Naive B cell (primary cell): Measurements from ENCODE around the gene USP12. TPM values are rescaled to one million over a fixed set of nuclear protein-coding genes. Genes with fewer than 3 reads are reported as not detected.

Source experiments
- ATAC-seq, 2 donors: fragments of 150-1000 bp; cut with Tn5 transposase; 2 replicates each; pipeline ENCODE4 v1.10.0; 2021; ENCODE audit warnings: low read depth in 2 of 2, mild to moderate bottlenecking in 2 of 2, moderate library complexity in 2 of 2
- DNase-seq: peaks from one replicate; pipeline ENCODE4 v3.0.0; 2022
- H3K27ac Mint-ChIP-seq, 6 donors: one replicate each; pipeline ENCODE4 v1.8.0; 2020 to 2022; ENCODE audit warnings: mild to moderate bottlenecking in 6 of 6, mixed read lengths in 6 of 6, moderate library complexity in 5 of 6, inconsistent platforms in 2 of 6
- H3K27me3 Mint-ChIP-seq, 3 donors: one replicate each; pipeline ENCODE4 v1.8.0; 2021 to 2022; ENCODE audit warnings: mixed read lengths in 3 of 3, mild to moderate bottlenecking in 1 of 3
- H3K36me3 Mint-ChIP-seq, 2 donors: one replicate each; pipeline ENCODE4 v1.8.0; 2020 to 2022; ENCODE audit warnings: mixed read lengths in 2 of 2, inconsistent platforms in 1 of 2, mild to moderate bottlenecking in 1 of 2
- H3K4me1 Mint-ChIP-seq, 3 donors: one replicate each; pipeline ENCODE4 v1.8.0; 2020 to 2022; ENCODE audit warnings: mixed read lengths in 3 of 3, inconsistent platforms in 1 of 3, mild to moderate bottlenecking in 1 of 3, moderate library complexity in 1 of 3
- H3K4me3 Mint-ChIP-seq, 8 donors: one replicate each; pipeline ENCODE4 v1.8.0; 2020 to 2022; ENCODE audit warnings: mild to moderate bottlenecking in 8 of 8, mixed read lengths in 8 of 8, moderate library complexity in 8 of 8, inconsistent platforms in 2 of 8
- H3K9me3 Mint-ChIP-seq, 7 donors: one replicate each; pipeline ENCODE4 v1.8.0; 2020 to 2022; ENCODE audit warnings: mixed read lengths in 7 of 7, mild to moderate bottlenecking in 5 of 7, inconsistent platforms in 2 of 7, moderate library complexity in 1 of 7
- polyA plus RNA-seq, 6 donors: library from polyadenylated mRNA; unstranded; fragments of 300-500 nt; fragmentation: Illumina TruSeq; gene quantifications; one replicate each; pipeline ENCODE4 v1.2.3, GENCODE V29; 2021; ENCODE audit warnings: low read depth in 6 of 6

The USP12 gene
- polyA plus RNA-seq, 6 donors from 2014 or later = 49.1 to 91.6 (median 58.2) TPM

DNA sequence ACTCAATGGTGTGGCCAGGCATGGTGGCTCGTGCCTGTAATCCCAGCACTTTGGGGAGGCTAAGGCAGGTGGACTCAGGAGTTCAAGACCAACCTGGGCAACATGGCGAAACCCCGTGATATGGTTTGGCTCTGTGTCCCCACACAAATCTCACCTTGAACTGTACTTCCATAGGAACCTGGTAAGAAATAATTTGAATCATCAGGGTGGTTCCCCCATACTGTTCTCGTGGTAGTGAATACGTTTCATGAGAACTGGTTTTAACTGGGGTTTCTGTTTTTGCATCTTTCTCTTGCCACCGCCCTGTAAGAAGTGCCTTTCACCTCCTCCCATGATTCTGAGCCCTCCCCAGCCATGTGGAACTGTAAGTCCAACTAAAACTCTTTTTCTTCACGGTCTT lies 49.6 kb downstream of the USP12 start:
- peak overlapping the region in 2 of 6 donors; percentile 59 to 82 for H3K27ac Mint-ChIP-seq
- H3K4me3 Mint-ChIP-seq = peak overlapping the region in 2 of 8 donors; percentile 5 to 51
- DNase-seq = no peak
- H3K27me3 Mint-ChIP-seq = no peaks in the 10 kb centered on the region
- ATAC-seq = no peak
- H3K4me1 Mint-ChIP-seq = peaks cover 49 to 68% (median 68%) of the 10 kb centered on the region in 3 donors
- H3K9me3 Mint-ChIP-seq = peaks cover 6 to 18% (median 11%) of the 10 kb centered on the region in 7 donors
- H3K36me3 Mint-ChIP-seq = peaks cover 18 to 22% of the 10 kb centered on the region in 2 donors

GRCh38 chr13:27120811-27121210 lies 50.8 kb downstream of the USP12 start:
- Mint-ChIP-seq H3K9me3 (peaks cover 6 to 18% (median 11%) of the 10 kb centered on the region in 7 donors), H3K27me3 (no peaks in the 10 kb centered on the region), H3K36me3 (peaks cover 18 to 22% of the 10 kb centered on the region in 2 donors), H3K27ac (peak overlapping the region in 4 of 6 donors; percentile 17 to 70 (median 40)), H3K4me1 (peaks cover 42 to 59% (median 57%) of the 10 kb centered on the region in 3 donors), H3K4me3 (peak overlapping the region in 1 of 8 donors; percentile 51)
- ATAC-seq (no peak), DNase-seq (no peak)

DNA sequence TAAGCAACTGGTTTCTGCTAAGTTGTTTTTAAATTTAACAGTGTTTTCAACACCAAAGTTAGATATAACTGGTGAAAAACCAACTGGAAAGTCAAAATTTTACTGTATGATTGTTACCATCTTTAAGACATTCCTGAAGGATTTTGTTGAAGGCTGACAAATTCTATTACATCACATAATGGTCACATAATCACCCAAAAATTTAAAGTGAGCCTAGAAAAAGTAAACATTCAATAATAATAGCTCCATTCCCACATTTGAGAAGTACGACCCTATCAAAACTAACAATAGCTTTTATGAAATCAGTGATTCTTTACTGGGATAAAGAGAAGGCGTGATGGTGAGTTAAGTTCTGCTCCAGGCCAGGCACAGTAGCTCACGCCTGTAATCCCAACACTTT lies 51.6 kb downstream of the USP12 start:
- H3K4me1 Mint-ChIP-seq = peaks cover 43 to 60% (median 59%) of the 10 kb centered on the region in 3 donors
- DNase-seq (no peak), ATAC-seq (no peak)
- H3K27me3 Mint-ChIP-seq = no peaks in the 10 kb centered on the region
- H3K9me3 Mint-ChIP-seq = peaks cover 6 to 18% (median 11%) of the 10 kb centered on the region in 7 donors
- no peak overlapping the region for H3K4me3 Mint-ChIP-seq
- H3K36me3 Mint-ChIP-seq = peaks cover 18 to 22% of the 10 kb centered on the region in 2 donors
- peak overlapping the region in 1 of 6 donors; percentile 47 for H3K27ac Mint-ChIP-seq

- DNase-seq = no peak
- H3K4me1 Mint-ChIP-seq = peaks cover 49 to 71% (median 69%) of the 10 kb centered on the region in 3 donors
- H3K27ac Mint-ChIP-seq = peak overlapping the region in 2 of 6 donors; percentile 26 to 56
- no peaks in the 10 kb centered on the region for H3K27me3 Mint-ChIP-seq
- peaks cover 4 to 11% (median 7%) of the 10 kb centered on the region in 7 donors for H3K9me3 Mint-ChIP-seq
- H3K36me3 Mint-ChIP-seq = peaks cover 11 to 15% of the 10 kb centered on the region in 2 donors
- ATAC-seq = no peak
- peak overlapping the region in 1 of 8 donors; percentile 30 for H3K4me3 Mint-ChIP-seq
Observed at GRCh38 chr13:27118428-27119054, 53.1 kb downstream of the USP12 start.

DNA sequence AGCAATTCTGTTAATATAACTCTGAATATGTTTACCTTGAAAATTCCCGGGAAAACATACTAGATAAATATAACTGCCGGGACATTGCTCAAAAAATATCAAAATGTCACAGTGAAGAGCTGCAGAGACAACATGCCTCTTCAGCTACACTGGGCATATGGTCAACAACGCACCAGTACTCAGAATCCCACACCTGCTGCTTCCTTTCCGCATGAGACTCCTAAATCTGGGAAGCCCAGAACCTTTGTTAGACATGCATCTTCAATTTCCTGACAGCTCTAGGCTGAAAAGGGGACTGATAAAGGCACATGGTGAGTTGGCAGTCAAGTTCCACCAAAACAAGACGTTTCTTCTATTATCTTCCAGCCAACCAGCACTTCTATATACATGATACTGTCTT lies 53.7 kb downstream of the USP12 start:
- Mint-ChIP-seq H3K27ac (peak overlapping the region in 2 of 6 donors; percentile 4 to 59), H3K9me3 (peaks cover 0 to 7% (median 4%) of the 10 kb centered on the region in 7 donors), H3K36me3 (peaks cover 5 to 15% of the 10 kb centered on the region in 2 donors), H3K4me3 (no peak overlapping the region), H3K4me1 (peaks cover 54 to 75% (median 71%) of the 10 kb centered on the region in 3 donors), H3K27me3 (no peaks in the 10 kb centered on the region)
- no peak for ATAC-seq
- DNase-seq = no peak

DNA sequence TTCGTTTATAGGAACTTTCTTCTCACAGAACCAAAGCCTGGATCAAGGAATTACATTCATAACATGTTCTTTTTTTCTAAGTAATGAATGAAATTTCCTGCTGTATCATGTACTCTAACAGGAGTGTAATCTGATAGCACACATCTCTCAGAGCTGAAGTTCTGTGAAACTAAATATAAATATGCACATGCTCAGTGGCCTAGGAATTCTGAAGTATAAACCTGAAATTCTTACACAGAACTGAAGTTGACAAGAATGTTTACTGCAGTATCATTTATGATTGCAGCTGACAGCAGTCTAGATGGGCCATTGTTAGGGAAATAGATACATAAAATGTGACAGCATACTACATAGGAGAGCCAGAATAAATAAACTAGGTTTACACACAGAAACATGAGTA lies 54.5 kb downstream of the USP12 start:
- Mint-ChIP-seq H3K4me1 (peaks cover 52 to 80% (median 67%) of the 10 kb centered on the region in 3 donors), H3K36me3 (peaks cover 2 to 15% of the 10 kb centered on the region in 2 donors), H3K4me3 (no peak overlapping the region), H3K9me3 (peaks cover 0 to 5% (median 1%) of the 10 kb centered on the region in 7 donors), H3K27ac (no peak overlapping the region), H3K27me3 (no peaks in the 10 kb centered on the region)
- DNase-seq (no peak), ATAC-seq (no peak)

GRCh38 chr13:27113436-27113835 lies 58.2 kb downstream of the USP12 start:
- DNase-seq = no peak

GRCh38 chr13:27112006-27112405 lies 59.6 kb downstream of the USP12 start:
- Mint-ChIP-seq H3K9me3 (peaks cover 0 to 1% (median 0%) of the 10 kb centered on the region in 7 donors), H3K27ac (peak overlapping the region in 3 of 6 donors; percentile 26 to 67 (median 31)), H3K27me3 (no peaks in the 10 kb centered on the region), H3K4me3 (no peak overlapping the region), H3K36me3 (peaks cover 0 to 7% of the 10 kb centered on the region in 2 donors), H3K4me1 (peaks cover 29 to 46% (median 33%) of the 10 kb centered on the region in 3 donors)
- ATAC-seq (no peak), DNase-seq (no peak)

More at GRCh38 chr13:27113436-27113835, 58.2 kb downstream of the USP12 start:
- peak overlapping the region in 5 of 6 donors; percentile 3 to 94 (median 67) for H3K27ac Mint-ChIP-seq
- H3K36me3 Mint-ChIP-seq = peaks cover 0 to 7% of the 10 kb centered on the region in 2 donors
- H3K4me3 Mint-ChIP-seq = peak overlapping the region in 6 of 8 donors; percentile 27 to 75 (median 56)
- peaks cover 36 to 55% (median 40%) of the 10 kb centered on the region in 3 donors for H3K4me1 Mint-ChIP-seq
- no peaks in the 10 kb centered on the region for H3K27me3 Mint-ChIP-seq
- ATAC-seq = peak; percentile 75 to 78
- H3K9me3 Mint-ChIP-seq = no peaks in the 10 kb centered on the region

GRCh38 chr13:27110056-27110746 lies 61.4 kb downstream of the USP12 start:
- peaks cover 20 to 38% (median 26%) of the 10 kb centered on the region in 3 donors for H3K4me1 Mint-ChIP-seq
- H3K36me3 Mint-ChIP-seq = peaks cover 7 to 14% of the 10 kb centered on the region in 2 donors
- H3K4me3 Mint-ChIP-seq = no peak overlapping the region
- peak overlapping the region in 4 of 6 donors; percentile 39 to 67 (median 44) for H3K27ac Mint-ChIP-seq
- ATAC-seq = no peak
- no peaks in the 10 kb centered on the region for H3K27me3 Mint-ChIP-seq
- peaks cover 0 to 1% (median 0%) of the 10 kb centered on the region in 7 donors for H3K9me3 Mint-ChIP-seq
- DNase-seq = no peak

GRCh38 chr13:27106144-27106543 lies 65.5 kb downstream of the USP12 start:
- Mint-ChIP-seq H3K36me3 (peaks cover 12 to 24% of the 10 kb centered on the region in 2 donors), H3K27ac (no peak overlapping the region)

DNA sequence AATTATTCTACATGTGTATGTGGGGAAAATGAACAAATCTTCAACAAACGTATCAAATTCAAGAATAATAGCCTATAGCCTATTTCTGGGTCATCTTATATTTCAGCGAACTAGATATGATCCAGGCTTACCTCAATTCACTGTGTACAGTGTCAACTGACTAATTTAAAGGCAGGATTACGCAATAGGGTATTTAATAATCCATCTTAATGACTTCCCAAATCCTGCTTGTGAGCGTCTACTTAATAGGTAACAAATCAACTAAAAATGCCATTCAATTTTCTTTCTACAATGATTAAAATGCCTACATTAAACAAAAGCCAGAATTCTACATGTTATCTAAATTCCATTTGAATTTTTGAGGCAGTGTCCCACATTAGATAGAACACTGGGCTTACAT lies 67.0 kb downstream of the USP12 start:
- Mint-ChIP-seq H3K4me3 (no peak overlapping the region), H3K27me3 (no peaks in the 10 kb centered on the region), H3K27ac (no peak overlapping the region), H3K9me3 (peaks cover 0 to 1% (median 0%) of the 10 kb centered on the region in 7 donors), H3K36me3 (peaks cover 12 to 30% of the 10 kb centered on the region in 2 donors), H3K4me1 (peaks cover 15 to 20% (median 17%) of the 10 kb centered on the region in 3 donors)
- no peak for DNase-seq
- ATAC-seq = no peak

More at GRCh38 chr13:27106144-27106543, 65.5 kb downstream of the USP12 start:
- H3K9me3 Mint-ChIP-seq = peaks cover 0 to 1% (median 0%) of the 10 kb centered on the region in 7 donors
- DNase-seq (no peak), ATAC-seq (no peak)
- H3K4me3 Mint-ChIP-seq = no peak overlapping the region
- peaks cover 4 to 13% (median 13%) of the 10 kb centered on the region in 3 donors for H3K4me1 Mint-ChIP-seq
- H3K27me3 Mint-ChIP-seq = no peaks in the 10 kb centered on the region

DNA sequence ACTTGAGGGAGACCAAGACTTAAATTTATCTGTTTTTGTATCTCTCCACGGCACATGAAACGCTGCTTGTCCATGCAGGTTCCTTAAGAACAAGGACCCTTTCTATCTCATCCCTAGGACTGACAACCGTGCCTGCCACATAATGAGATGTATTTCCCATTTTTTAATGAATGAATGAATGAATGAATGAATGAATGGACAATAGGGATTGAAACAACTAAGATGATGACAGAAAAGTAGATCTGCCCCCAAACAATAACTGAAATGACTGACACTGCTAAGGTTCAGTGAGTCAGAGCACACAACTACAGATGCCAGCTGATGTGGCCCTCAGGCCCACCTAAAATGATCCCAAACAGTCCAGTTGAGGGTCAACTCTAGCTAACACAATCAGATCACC lies 69.8 kb downstream of the USP12 start:
- DNase-seq = no peak
- no peaks in the 10 kb centered on the region for H3K27me3 Mint-ChIP-seq
- H3K4me1 Mint-ChIP-seq = peaks cover 20 to 40% (median 21%) of the 10 kb centered on the region in 3 donors
- H3K27ac Mint-ChIP-seq = no peak overlapping the region
- H3K36me3 Mint-ChIP-seq = peaks cover 12 to 40% of the 10 kb centered on the region in 2 donors
- ATAC-seq = no peak
- H3K9me3 Mint-ChIP-seq = no peaks in the 10 kb centered on the region
- H3K4me3 Mint-ChIP-seq = no peak overlapping the region

DNA sequence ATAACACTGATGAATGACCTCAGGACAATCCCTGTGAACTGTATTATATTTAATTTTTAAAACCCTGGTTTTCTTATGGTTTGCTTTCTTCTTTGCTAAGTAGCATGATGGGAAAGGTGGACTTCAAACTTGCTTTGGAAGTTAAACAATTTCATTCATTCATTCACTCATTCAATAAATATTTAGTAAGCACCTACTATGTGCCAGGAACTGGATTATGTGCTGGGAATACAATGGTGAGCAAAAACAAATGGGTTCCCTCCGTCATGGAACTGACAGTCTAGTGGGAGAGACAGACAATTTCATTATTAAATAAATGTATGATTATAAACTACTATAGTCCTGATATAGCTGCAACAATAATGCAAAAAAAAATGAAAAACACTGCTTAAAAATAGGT lies 70.3 kb downstream of the USP12 start:
- Mint-ChIP-seq H3K36me3 (peaks cover 12 to 37% of the 10 kb centered on the region in 2 donors), H3K9me3 (no peaks in the 10 kb centered on the region), H3K27me3 (no peaks in the 10 kb centered on the region), H3K27ac (no peak overlapping the region), H3K4me1 (peaks cover 20 to 40% (median 21%) of the 10 kb centered on the region in 3 donors), H3K4me3 (no peak overlapping the region)
- no peak for ATAC-seq
- no peak for DNase-seq
